Ramos (cell line): ENCODE measurements around the gene RSF1.

Experiments
- in situ Hi-C: fragments of 300-500 bp; cut with MboI; formaldehyde crosslinking; loops from one replicate; pipeline ENCODE4 v1.14.3; 2022; ENCODE audit warnings: low sequenced_read_pairs; ENCODE audit not compliant: unreplicated experiment

The RSF1 gene

GRCh38 chr11:77699425-77699824, 121.1 kb downstream of the RSF1 start:
- in situ Hi-C loops = no loop called here

GRCh38 chr11:77698896-77699295, 121.6 kb downstream of the RSF1 start:
- in situ Hi-C loops = no loop called here

GRCh38 chr11:77697865-77698264, 122.7 kb downstream of the RSF1 start:
- in situ Hi-C loops = no loop called here

GRCh38 chr11:77695417-77695816, 125.1 kb downstream of the RSF1 start:
- in situ Hi-C loops = no loop called here

- in situ Hi-C loops = no loop called here
Measured at GRCh38 chr11:77690649-77691048, 129.9 kb downstream of the RSF1 start.

GRCh38 chr11:77687088-77687487, 133.4 kb downstream of the RSF1 start:
- in situ Hi-C loops = no loop called here

GRCh38 chr11:77677138-77677537, 143.4 kb downstream of the RSF1 start:
- in situ Hi-C loops = no loop called here

- in situ Hi-C loops = no loop called here
Measured at GRCh38 chr11:77672264-77672663, 148.3 kb downstream of the RSF1 start.

GRCh38 chr11:77669848-77670511, 150.5 kb downstream of the RSF1 start:
- in situ Hi-C loops = no loop called here

- in situ Hi-C loops = no loop called here
Measured at GRCh38 chr11:77668760-77669159, 151.8 kb downstream of the RSF1 start.

GRCh38 chr11:77665240-77665965, 155.1 kb downstream of the RSF1 start:
- in situ Hi-C loops = no loop called here

GRCh38 chr11:77661670-77662069, 158.9 kb downstream of the RSF1 start:
- in situ Hi-C loops = no loop called here

- in situ Hi-C loops = no loop called here
Measured at GRCh38 chr11:77660947-77661346, 159.6 kb downstream of the RSF1 start.

- in situ Hi-C loops = no loop called here
Measured at GRCh38 chr11:77658213-77659013, 162.1 kb downstream of the RSF1 start.

GRCh38 chr11:77656362-77656761, 164.2 kb downstream of the RSF1 start:
- in situ Hi-C loops = no loop called here

GRCh38 chr11:77654770-77655434, 165.6 kb downstream of the RSF1 start:
- in situ Hi-C loops = no loop called here

GRCh38 chr11:77650123-77650522, 170.4 kb downstream of the RSF1 start:
- in situ Hi-C loops = no loop called here

- in situ Hi-C loops = no loop called here
Measured at GRCh38 chr11:77647654-77648305, 172.7 kb downstream of the RSF1 start.

- in situ Hi-C loops = no loop called here
Measured at GRCh38 chr11:77644887-77645286, 175.6 kb downstream of the RSF1 start.

- in situ Hi-C loops = no loop called here
Measured at GRCh38 chr11:77642228-77642627, 178.3 kb downstream of the RSF1 start.
